ENCODE measurements around the gene COQ7.

COQ7 gene

GRCh38 chr16:19113577-19114358 lies 46.4 kb downstream of the COQ7 start, which contains the start of gene ITPRIPL2:
Gene ITPRIPL2, plus strand, starts transcription at chr16:19113964. Its CDS starts 498 bp downstream, at chr16:19114462.
- DNase-seq: no peak

- no peak for DNase-seq
Measured at GRCh38 chr16:19114359-19115147, 47.1 kb downstream of the COQ7 start.

DNA sequence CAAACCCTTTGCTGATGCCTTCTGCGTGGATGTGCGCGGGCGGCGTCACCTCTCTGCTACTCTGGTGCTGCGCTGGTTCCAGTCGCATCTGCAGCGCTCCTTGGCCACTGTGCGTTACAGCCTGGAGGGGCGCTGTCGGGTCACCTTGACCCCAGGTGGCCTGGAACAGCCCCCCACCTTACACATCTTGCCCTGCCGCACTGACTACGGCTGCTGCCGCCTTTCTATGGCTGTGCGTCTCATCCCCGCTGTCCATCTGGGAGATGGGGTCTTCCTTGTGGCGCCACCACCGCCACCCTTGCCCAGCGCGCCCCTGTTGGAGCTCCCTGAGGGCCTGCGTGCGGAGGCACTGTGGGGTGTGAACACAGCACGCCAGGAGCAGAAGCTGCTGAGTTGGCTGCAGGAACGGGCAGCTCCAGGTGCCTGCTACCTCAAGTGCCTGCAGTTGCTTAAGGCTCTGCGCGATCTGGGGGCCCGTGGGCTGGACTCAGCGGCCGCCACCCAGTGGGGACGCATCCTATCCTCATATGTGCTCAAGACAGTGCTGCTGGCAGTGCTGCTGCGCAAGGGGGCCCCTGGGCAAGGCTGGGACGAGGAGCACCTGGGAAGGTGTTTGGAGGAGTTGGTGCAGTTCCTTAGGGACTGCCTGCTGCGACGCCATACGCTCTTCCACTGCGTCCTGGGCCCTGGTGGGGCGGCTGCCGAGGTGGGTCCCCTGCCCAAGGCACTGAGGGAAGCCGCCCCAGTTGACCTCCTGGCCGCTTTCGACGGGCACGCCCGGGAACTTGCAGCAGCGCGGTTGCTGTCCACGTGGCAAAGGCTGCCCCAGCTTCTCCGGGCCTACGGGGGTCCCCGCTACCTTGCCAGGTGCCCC lies 48.0 kb downstream of the COQ7 start:
- DNase-seq: no peak

- DNase-seq: no peak
Measured at GRCh38 chr16:19116711-19117449, 49.5 kb downstream of the COQ7 start.

GRCh38 chr16:19118938-19119431 lies 51.6 kb downstream of the COQ7 start:
- DNase-seq: no peak

GRCh38 chr16:19119564-19119963 lies 52.1 kb downstream of the COQ7 start:
- no peak for DNase-seq

DNA sequence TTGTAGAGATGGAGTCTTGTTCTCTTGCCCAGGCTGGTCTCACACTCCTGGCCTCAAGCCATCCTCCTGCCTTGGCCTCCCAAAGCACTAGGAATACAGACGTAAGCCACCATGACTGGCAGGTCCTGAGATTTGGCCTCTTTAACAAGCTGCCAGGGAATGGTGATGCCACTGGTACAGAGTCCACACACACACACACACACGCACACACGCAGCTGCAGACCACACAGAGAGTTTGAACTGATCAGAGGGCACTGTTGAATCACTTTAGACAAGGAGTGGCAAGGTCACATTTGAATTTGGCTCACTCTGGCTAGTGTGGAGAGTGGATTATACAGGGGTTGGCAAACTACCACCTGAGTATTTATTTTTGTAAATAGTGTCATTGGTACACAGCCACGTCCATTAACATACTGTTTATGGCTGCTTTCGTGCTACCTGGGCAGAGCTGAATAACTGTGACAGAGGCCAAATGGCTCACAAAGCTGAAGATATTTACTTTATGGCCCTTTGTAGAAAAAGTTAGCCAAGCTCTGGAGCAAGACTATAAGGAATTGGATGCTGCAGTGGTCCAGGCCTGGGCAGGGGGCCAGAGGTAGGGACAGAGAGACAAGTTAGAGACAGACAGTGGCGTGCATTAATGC lies 56.2 kb downstream of the COQ7 start:
- DNase-seq: no peak

DNA sequence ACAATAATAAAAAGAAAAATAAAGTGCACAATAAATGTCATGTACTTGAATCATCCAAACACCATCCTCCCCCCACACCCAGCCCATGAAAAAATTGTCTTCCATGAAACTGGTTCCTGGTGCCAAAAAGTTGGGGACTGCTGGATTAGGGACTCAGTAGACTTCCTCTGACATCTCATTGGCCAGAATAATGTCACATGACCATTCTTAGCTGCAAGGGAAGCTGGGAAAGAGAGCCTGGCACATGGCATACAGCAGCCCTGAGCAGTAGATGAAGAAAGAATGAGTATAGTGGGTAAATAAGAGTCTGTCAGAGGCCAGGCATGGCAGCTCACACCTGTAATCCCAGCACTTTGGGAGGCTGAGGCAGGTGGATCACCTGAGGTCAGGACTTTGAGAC lies 58.9 kb downstream of the COQ7 start:
- no peak for DNase-seq

GRCh38 chr16:19127205-19127604 lies 59.8 kb downstream of the COQ7 start:
- DNase-seq: no peak

DNA sequence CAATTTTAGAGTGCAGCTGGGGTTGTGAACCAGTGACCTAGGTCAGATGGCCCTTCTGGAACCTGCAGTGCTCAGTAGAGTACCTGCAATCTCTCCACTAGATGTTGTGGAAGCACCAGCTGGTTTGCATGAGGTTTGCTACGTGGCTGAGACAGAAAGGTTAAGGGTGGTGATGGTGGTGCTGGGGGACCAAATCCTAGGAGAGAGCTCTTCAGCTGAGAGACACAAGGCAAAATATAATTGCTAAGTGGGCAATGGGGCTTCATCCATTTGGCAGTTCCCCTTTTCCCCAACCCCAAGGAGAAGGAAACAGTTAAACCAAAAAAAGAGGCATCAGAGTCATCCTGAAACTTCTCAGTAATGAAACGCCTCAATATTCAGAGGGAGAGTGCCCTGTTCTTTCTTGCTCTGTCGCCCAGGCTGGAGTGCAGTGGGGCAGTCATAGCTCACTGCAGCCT lies 60.3 kb downstream of the COQ7 start:
- no peak for DNase-seq

GRCh38 chr16:19128454-19129200 lies 61.2 kb downstream of the COQ7 start:
- DNase-seq: no peak

Measured in NCI-H446 (cell line).